Naive thymus-derived CD8-positive, alpha-beta T cell (primary cell): Measurements from ENCODE around the gene JAGN1. TPM values are rescaled to one million over a fixed set of nuclear protein-coding genes. Genes with fewer than 3 reads are reported as not detected.

Experiments used
- ATAC-seq, 2 donors: fragments of 150-1000 bp; cut with Tn5 transposase in 1 of 2; sonication (Bioruptor Pico), chemical (Tn5 transposase) in 1 of 2; 1 replicate in 1 of 2; 2 replicates in 1 of 2; pipeline ENCODE4 v1.10.0; 2021; ENCODE audit warnings: mild to moderate bottlenecking in 2 of 2, moderate library complexity in 2 of 2
- POLR2A ChIA-PET: fragments of 350-600 bp; sonication (Branson Sonifier 250); formaldehyde crosslinking; loops from one replicate; lab custom pipeline; 2021; ENCODE audit warnings: antibody characterized with exemption; lab: Charles Lee
- DNase-seq, 10 donors: peaks; one replicate each; pipeline versions ENCODE4 v3.0.0 to v3.0.0-alpha.2; 2020 to 2022
- H3K27ac Mint-ChIP-seq, 10 donors: one replicate each; pipeline ENCODE4 v1.8.0; 2020 to 2022; ENCODE audit warnings: mild to moderate bottlenecking in 10 of 10, mixed read lengths in 10 of 10, moderate library complexity in 4 of 10, inconsistent platforms in 1 of 10
- H3K27me3 Mint-ChIP-seq, 5 donors: one replicate each; pipeline ENCODE4 v1.8.0; 2021 to 2022; ENCODE audit warnings: mixed read lengths in 5 of 5
- H3K36me3 Mint-ChIP-seq, 3 donors: one replicate each; pipeline ENCODE4 v1.8.0; 2020 to 2022; ENCODE audit warnings: mixed read lengths in 3 of 3, mild to moderate bottlenecking in 2 of 3, inconsistent platforms in 1 of 3
- H3K4me1 Mint-ChIP-seq, 4 donors: one replicate each; pipeline ENCODE4 v1.8.0; 2021 to 2022; ENCODE audit warnings: mixed read lengths in 4 of 4
- H3K4me3 Mint-ChIP-seq, 10 donors: one replicate each; pipeline ENCODE4 v1.8.0; 2020 to 2022; ENCODE audit warnings: mild to moderate bottlenecking in 10 of 10, mixed read lengths in 10 of 10, moderate library complexity in 6 of 10, inconsistent platforms in 1 of 10
- H3K9me3 Mint-ChIP-seq, 9 donors: one replicate each; pipeline ENCODE4 v1.8.0; 2020 to 2022; ENCODE audit warnings: mixed read lengths in 9 of 9, mild to moderate bottlenecking in 3 of 9, inconsistent platforms in 1 of 9, moderate library complexity in 1 of 9
- polyA plus RNA-seq, 3 donors: library from polyadenylated mRNA; unstranded; fragments of 300-500 nt; fragmentation: Illumina TruSeq; gene quantifications; one replicate each; pipeline ENCODE4 v1.2.3, GENCODE V29; 2021
- total RNA-seq, 8 experiments: library from RNA in 2 of 8; stranded (reverse) in 2 of 8; gene quantifications; one replicate each; pipeline ENCODE4 v1.2.3 and lab custom pipeline; 2021 to 2026

The JAGN1 gene
- total and polyA plus RNA-seq, 5 experiments from 2014 or later, result 38.0 to 48.5 (median 39.8) TPM

GRCh38 chr3:9902372-9903237, 12.2 kb downstream of the JAGN1 start, which contains the start of gene IL17RE:
Gene IL17RE (plus strand): TSS chr3:9902848. CDS start chr3:9902933, 85 bp downstream.
- DNase-seq, result peak in 1 of 10 donors; percentile 20
- Mint-ChIP-seq H3K4me3 (peak within 1 kb of the TSS; percentile 2 to 74 (median 55)), H3K4me1 (peaks cover 14 to 35% (median 32%) of the 10 kb centered on the region in 4 donors)

GRCh38 chr3:9903238-9903624, 12.8 kb downstream of the JAGN1 start:
- Mint-ChIP-seq H3K36me3 (no peaks in the 10 kb centered on the region), H3K9me3 (no peaks in the 10 kb centered on the region), H3K27ac (peak overlapping the region in 9 of 10 donors; percentile 12 to 88 (median 66)), H3K4me1 (peaks cover 11 to 30% (median 29%) of the 10 kb centered on the region in 4 donors), H3K27me3 (peaks cover 0 to 1% (median 0%) of the 10 kb centered on the region in 5 donors), H3K4me3 (peak overlapping the region in 8 of 10 donors; percentile 2 to 73 (median 39))
- no peak for ATAC-seq
- POLR2A ChIA-PET, result interaction anchor here (0.5 to 3.9 kb wide), 5 partner anchors 13 to 379 kb away, joined by 3 to 23 read pairs (median 3); partner anchors contain the start of gene JAGN1
- DNase-seq, result no peak

More at GRCh38 chr3:9902372-9903237, 12.2 kb downstream of the JAGN1 start, which contains the start of gene IL17RE:
- POLR2A ChIA-PET, result interaction anchor here (0.5 to 3.9 kb wide), 5 partner anchors 12 to 379 kb away, joined by 3 to 23 read pairs (median 3); partner anchors contain the start of gene JAGN1
- Mint-ChIP-seq H3K9me3 (no peaks in the 10 kb centered on the region), H3K36me3 (no peaks in the 10 kb centered on the region), H3K27me3 (peaks cover 0 to 1% (median 0%) of the 10 kb centered on the region in 5 donors), H3K27ac (peak within 1 kb of the TSS; percentile 13 to 88 (median 67))
- peak; percentile 76 to 77 for ATAC-seq

GRCh38 chr3:9903904-9904303, 13.5 kb downstream of the JAGN1 start:
- ATAC-seq (no peak), DNase-seq (no peak)
- no peaks in the 10 kb centered on the region for H3K9me3 Mint-ChIP-seq
- peak overlapping the region in 2 of 10 donors; percentile 12 to 67 for H3K27ac Mint-ChIP-seq
- H3K27me3 Mint-ChIP-seq, result peaks cover 0 to 1% (median 0%) of the 10 kb centered on the region in 5 donors
- no peak overlapping the region for H3K4me3 Mint-ChIP-seq
- H3K36me3 Mint-ChIP-seq, result no peaks in the 10 kb centered on the region
- peaks cover 8 to 27% (median 24%) of the 10 kb centered on the region in 4 donors for H3K4me1 Mint-ChIP-seq
- POLR2A ChIA-PET, result no interaction called here

DNA sequence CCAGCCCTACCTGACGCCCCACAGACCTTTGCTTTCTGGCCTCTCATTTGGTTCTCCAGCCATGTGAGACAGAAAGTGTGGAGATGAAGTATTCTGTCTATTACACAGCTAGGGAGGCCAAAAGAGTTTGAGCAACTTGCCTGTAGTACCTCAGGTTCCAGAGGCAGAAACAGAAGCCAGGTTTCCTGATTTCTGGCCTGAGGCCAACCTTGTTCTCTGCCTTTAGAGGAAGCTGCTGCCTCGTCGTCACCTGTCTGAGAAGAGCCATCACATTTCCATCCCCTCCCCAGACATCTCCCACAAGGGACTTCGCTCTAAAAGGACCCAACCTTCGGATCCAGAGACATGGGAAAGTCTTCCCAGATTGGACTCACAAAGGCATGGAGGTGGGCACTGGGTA, 16.1 kb downstream of the JAGN1 start:
- Mint-ChIP-seq H3K4me1 (peaks cover 8 to 23% (median 21%) of the 10 kb centered on the region in 4 donors), H3K4me3 (no peak overlapping the region)
- POLR2A ChIA-PET, result no interaction called here

DNA sequence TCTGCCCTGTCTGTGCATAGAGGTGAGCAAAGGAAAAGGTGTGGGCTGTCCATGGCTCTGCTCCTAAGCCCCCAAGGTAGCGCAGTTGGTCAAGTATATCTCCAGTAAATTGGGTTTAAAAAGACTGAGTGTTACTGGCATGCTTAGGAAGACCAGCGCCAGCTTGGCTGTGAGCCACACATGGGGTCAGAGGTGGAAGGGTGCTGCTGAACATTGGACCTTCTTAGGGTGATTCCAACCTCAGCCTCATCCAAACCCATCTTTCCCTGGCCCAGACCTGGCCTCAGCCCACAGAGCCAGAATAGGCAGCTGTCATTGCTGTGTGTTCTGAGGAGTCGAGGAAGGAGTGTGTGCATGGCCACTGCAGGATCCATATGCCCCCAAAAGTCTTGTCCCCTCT, 17.9 kb downstream of the JAGN1 start:
- Mint-ChIP-seq H3K36me3 (peaks cover 0 to 2% (median 0%) of the 10 kb centered on the region in 3 donors), H3K27ac (peak overlapping the region in 1 of 10 donors; percentile 62), H3K4me3 (no peak overlapping the region), H3K4me1 (peaks cover 4 to 17% (median 7%) of the 10 kb centered on the region in 4 donors), H3K9me3 (no peaks in the 10 kb centered on the region), H3K27me3 (peaks cover 3 to 16% (median 6%) of the 10 kb centered on the region in 5 donors)
- no peak for DNase-seq
- ATAC-seq, result no peak
- POLR2A ChIA-PET, result no interaction called here

More for the DNA sequence above, 16.1 kb downstream of the JAGN1 start:
- Mint-ChIP-seq H3K9me3 (no peaks in the 10 kb centered on the region), H3K27me3 (peaks cover 0 to 11% (median 4%) of the 10 kb centered on the region in 5 donors), H3K27ac (peak overlapping the region in 1 of 10 donors; percentile 43), H3K36me3 (peaks cover 0 to 2% (median 0%) of the 10 kb centered on the region in 3 donors)
- ATAC-seq (no peak), DNase-seq (no peak)

DNA sequence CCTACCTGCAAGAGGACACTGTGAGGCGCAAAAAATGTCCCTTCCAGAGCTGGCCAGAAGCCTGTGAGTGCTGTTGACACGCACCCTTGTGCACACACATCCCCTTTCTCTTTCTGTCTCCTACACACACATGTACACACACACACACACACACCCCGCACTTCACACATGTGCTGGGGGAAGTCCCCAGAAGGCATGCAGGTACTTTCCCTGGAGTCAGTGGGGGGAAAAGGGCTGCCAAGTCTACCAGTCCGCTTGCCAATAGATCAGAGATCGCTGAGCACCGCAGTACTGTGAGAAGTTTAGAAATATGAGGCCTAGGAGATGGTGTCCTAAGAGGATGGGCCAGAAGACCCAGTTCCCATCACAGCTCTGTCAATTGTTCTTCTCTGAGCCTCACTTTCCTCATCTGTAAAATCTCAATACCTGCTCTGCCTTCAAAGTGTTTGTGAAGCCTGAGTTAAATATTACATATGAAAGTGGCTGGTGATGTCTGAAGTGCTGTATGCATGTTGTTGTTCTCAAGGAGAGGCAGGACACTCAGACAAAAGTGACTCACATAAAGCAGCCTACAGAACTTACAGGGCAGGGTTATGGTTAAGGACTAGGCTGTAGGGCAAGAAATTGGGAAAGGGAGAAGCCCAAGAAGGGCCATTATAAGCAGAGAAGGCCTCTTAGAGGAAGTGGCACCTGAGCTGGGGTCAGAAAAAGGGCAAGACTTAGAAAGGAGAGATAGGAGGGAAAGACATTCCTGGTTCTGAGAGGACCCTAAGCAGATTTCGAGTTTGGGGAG, 19.0 kb downstream of the JAGN1 start:
- POLR2A ChIA-PET, result no interaction called here
- peaks cover 3 to 16% (median 6%) of the 10 kb centered on the region in 5 donors for H3K27me3 Mint-ChIP-seq
- H3K27ac Mint-ChIP-seq, result peak overlapping the region in 1 of 10 donors; percentile 26
- peaks cover 0 to 2% (median 0%) of the 10 kb centered on the region in 3 donors for H3K36me3 Mint-ChIP-seq
- ATAC-seq (no peak), DNase-seq (no peak)
- peaks cover 0 to 13% (median 3%) of the 10 kb centered on the region in 4 donors for H3K4me1 Mint-ChIP-seq
- no peaks in the 10 kb centered on the region for H3K9me3 Mint-ChIP-seq
- H3K4me3 Mint-ChIP-seq, result no peak overlapping the region

DNA sequence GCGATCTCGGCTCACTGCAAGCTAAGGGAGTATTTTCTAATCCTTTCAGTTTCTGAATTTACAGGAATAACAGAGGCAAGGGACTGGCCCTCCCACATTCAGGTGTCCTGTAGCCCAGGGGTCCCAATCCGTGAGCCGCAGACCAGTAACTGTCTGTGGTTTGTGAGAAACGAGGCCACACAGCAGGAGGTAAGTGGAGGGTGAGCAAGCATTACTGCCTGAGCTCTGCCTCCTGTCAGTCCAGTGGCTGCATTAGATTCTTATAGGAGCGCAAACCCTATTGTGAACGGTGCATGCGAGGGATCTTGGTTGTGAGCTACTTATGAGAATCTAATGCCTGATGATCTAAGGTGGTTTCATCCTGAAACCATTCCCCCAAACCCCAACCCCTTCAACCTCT, 21.5 kb downstream of the JAGN1 start:
- peaks cover 0 to 2% (median 0%) of the 10 kb centered on the region in 3 donors for H3K36me3 Mint-ChIP-seq
- POLR2A ChIA-PET, result interaction anchor here (2.6 kb wide), 1 partner anchor 22 kb away, joined by 6 read pairs; the partner anchor contains the start of gene JAGN1
- no peak for ATAC-seq
- no peak overlapping the region for H3K4me3 Mint-ChIP-seq
- peaks cover 3 to 27% (median 17%) of the 10 kb centered on the region in 4 donors for H3K4me1 Mint-ChIP-seq
- H3K27ac Mint-ChIP-seq, result peak overlapping the region in 1 of 10 donors; percentile 12
- H3K9me3 Mint-ChIP-seq, result no peaks in the 10 kb centered on the region
- peaks cover 2 to 16% (median 6%) of the 10 kb centered on the region in 5 donors for H3K27me3 Mint-ChIP-seq
- no peak for DNase-seq

DNA sequence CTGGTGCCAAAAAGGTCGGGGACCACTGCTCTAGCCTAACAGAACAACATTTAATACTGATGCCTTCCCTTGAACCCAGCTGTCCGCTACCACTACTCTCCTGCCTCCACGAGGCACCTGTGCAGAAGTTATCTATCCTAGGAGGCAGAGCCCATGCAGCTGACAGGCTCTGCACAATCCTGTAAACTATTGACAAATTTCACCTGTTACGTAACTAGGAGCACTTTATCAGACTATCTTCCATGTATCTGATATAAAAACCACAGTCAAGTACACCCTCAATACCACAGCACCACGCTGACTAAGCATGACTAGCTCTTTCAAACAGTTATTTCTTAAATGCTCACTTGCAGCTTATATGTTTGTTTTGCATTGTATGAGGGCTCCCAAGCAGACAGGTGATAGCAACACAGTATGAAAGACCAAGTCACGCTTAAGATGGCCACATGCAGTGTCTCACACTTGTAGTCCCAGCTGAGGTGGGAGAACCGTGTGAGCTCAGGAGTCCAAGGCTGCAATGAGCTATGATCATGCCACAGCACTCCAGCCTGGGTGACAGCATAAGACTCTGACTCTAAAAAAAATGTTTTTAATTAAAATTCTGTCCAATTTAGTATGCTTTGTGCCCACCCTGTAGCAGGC, 22.0 kb downstream of the JAGN1 start:
- H3K4me1 Mint-ChIP-seq, result peaks cover 3 to 28% (median 18%) of the 10 kb centered on the region in 4 donors
- DNase-seq (no peak), ATAC-seq (no peak)
- H3K27ac Mint-ChIP-seq, result no peak overlapping the region
- H3K4me3 Mint-ChIP-seq, result peak overlapping the region in 1 of 10 donors; percentile 18
- POLR2A ChIA-PET, result interaction anchor here (2.6 kb wide), 1 partner anchor 22 kb away, joined by 6 read pairs; the partner anchor contains the start of gene JAGN1
- peaks cover 0 to 2% (median 0%) of the 10 kb centered on the region in 3 donors for H3K36me3 Mint-ChIP-seq
- H3K9me3 Mint-ChIP-seq, result no peaks in the 10 kb centered on the region
- H3K27me3 Mint-ChIP-seq, result peaks cover 2 to 16% (median 6%) of the 10 kb centered on the region in 5 donors

GRCh38 chr3:9913601-9914000, 23.2 kb downstream of the JAGN1 start:
- POLR2A ChIA-PET, result interaction anchor here (2.6 kb wide), 1 partner anchor 23 kb away, joined by 6 read pairs; the partner anchor contains the start of gene JAGN1

DNA sequence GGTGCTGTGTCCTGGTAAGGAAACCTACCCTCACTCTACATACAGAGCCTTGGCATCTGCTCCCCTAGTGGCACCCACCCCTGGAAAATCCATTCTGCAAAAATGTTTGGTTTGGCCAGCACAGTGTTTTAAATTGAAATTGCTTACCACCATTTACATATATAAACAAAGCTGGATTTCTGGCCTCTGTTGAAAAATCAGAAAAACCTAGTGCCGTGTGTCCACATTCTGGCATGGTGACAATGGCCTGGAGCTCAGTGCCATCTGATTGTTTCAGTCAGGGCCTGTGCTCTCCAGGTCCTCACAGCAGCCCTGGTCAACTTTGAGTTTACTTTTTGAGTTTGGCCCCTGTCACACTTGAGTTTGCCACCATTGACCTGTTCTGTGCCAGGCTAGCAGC, 23.6 kb downstream of the JAGN1 start:
- peaks cover 0 to 2% (median 0%) of the 10 kb centered on the region in 3 donors for H3K36me3 Mint-ChIP-seq
- H3K9me3 Mint-ChIP-seq, result no peaks in the 10 kb centered on the region
- DNase-seq, result no peak
- H3K27ac Mint-ChIP-seq, result no peak overlapping the region
- H3K4me1 Mint-ChIP-seq, result peaks cover 3 to 28% (median 18%) of the 10 kb centered on the region in 4 donors
- peaks cover 2 to 16% (median 6%) of the 10 kb centered on the region in 5 donors for H3K27me3 Mint-ChIP-seq
- H3K4me3 Mint-ChIP-seq, result peak overlapping the region in 4 of 10 donors; percentile 7 to 58 (median 12)
- ATAC-seq, result no peak
- POLR2A ChIA-PET, result interaction anchor here (2.6 kb wide), 1 partner anchor 24 kb away, joined by 6 read pairs; the partner anchor contains the start of gene JAGN1

More at GRCh38 chr3:9913601-9914000, 23.2 kb downstream of the JAGN1 start:
- Mint-ChIP-seq H3K27ac (peak overlapping the region in 1 of 10 donors; percentile 92), H3K36me3 (peaks cover 0 to 2% (median 0%) of the 10 kb centered on the region in 3 donors), H3K27me3 (peaks cover 2 to 16% (median 6%) of the 10 kb centered on the region in 5 donors), H3K9me3 (no peaks in the 10 kb centered on the region), H3K4me3 (peak overlapping the region in 2 of 10 donors; percentile 26 to 58), H3K4me1 (peaks cover 3 to 28% (median 18%) of the 10 kb centered on the region in 4 donors)
- ATAC-seq (no peak), DNase-seq (no peak)
